ENCODE data around the gene S1PR3. TPM values are rescaled to one million over a fixed set of nuclear protein-coding genes. Genes with fewer than 3 reads are reported as not detected.

S1PR3 gene
- total RNA-seq, 1 donor = 31.1 TPM

DNA sequence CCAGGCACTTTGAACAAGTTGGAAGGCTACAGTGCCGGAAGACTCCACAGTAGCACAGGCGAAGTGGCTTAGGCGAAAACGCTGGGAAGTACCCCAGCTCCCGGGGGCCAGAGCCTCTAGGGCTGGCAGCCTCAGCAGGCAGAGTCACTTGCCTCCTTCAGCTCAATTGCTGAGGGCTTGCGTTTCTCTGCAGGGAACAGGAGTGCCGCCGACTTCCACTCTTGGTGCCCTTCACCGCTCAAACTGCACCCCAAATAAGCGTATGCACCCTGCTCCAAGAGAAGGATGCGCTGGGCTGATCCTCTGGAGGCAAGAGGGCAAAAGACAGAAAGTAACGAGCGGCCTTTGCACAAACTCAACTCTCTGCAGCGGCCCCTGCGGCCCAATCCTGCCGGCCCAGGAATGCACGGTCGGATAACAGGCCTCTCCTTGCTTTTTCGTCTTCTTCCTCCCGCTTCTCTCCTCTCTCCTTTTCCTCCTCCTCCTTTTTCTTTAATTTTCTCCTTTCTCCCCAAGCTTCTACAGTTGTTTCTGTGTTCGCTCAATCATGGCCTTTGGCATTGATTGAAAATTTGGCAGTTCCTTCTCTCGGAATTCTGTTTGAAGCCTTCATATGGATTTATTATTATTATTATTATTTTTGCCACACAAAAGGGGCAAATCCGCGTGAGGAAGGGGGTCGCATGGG, 1.1 kb upstream of the S1PR3 start:
- H3K4me3 ChIP-seq (ENCODE audit: low read depth, low read length) = no peak overlapping the region
- TF ChIP-seq, protein P1, sequence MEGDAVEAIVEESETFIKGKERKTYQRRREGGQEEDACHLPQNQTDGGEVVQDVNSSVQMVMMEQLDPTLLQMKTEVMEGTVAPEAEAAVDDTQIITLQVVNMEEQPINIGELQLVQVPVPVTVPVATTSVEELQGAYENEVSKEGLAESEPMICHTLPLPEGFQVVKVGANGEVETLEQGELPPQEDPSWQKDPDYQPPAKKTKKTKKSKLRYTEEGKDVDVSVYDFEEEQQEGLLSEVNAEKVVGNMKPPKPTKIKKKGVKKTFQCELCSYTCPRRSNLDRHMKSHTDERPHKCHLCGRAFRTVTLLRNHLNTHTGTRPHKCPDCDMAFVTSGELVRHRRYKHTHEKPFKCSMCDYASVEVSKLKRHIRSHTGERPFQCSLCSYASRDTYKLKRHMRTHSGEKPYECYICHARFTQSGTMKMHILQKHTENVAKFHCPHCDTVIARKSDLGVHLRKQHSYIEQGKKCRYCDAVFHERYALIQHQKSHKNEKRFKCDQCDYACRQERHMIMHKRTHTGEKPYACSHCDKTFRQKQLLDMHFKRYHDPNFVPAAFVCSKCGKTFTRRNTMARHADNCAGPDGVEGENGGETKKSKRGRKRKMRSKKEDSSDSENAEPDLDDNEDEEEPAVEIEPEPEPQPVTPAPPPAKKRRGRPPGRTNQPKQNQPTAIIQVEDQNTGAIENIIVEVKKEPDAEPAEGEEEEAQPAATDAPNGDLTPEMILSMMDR (IDR thresholded peaks at IDR 0.05; ENCODE audit: insufficient read depth, low read length) = no peak
- DNase-seq (ENCODE audit: low read depth) = no peak

DNA sequence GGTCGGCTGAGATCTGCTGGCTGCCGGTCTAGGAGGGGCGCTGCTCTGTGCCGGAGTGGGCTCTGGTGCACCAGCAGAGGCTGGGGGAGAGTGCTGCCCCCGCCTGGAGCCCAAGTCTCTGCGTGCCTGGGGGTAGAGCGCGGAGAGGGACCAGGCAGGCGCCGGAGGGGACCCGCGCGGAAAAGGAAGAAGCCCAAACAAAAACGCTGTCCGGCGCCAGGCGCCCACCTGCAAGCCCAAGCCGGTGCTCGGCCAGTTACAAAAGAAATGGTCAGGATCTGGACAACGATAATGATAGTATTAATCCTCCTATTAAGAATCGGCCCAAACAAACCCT, 571 bp upstream of the S1PR3 start:
- peak overlapping the region; percentile 91 for H3K4me3 ChIP-seq (ENCODE audit: low read depth, low read length)
- TF ChIP-seq, protein P1 (IDR thresholded peaks at IDR 0.05; ENCODE audit: insufficient read depth, low read length) = no peak
- DNase-seq (ENCODE audit: low read depth) = no peak

DNA sequence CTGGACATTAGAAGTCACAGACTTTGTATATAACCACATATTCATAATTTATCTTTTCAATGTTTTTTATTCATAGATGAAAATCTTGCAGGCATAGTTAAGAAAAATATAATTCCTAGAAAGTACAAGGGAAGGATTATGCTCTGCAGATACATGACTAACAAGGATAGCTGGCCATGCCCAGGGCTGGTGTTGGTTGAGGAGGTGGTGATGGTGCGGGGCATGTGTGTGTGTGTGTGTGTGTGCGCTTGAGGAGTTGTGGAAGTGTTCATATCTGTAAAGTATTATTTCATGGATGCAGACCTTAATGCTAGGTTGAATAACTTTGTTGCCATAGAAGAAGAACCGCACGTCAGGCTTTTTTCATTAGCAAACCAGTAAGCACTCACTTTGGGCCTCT, 1.3 kb downstream of the S1PR3 start:
- H3K4me3 ChIP-seq (ENCODE audit: low read depth, low read length) = peak overlapping the region; percentile 91
- TF ChIP-seq, protein P1 (IDR thresholded peaks at IDR 0.05; ENCODE audit: insufficient read depth, low read length) = no peak
- peak; percentile 39 for DNase-seq (ENCODE audit: low read depth)

DNA sequence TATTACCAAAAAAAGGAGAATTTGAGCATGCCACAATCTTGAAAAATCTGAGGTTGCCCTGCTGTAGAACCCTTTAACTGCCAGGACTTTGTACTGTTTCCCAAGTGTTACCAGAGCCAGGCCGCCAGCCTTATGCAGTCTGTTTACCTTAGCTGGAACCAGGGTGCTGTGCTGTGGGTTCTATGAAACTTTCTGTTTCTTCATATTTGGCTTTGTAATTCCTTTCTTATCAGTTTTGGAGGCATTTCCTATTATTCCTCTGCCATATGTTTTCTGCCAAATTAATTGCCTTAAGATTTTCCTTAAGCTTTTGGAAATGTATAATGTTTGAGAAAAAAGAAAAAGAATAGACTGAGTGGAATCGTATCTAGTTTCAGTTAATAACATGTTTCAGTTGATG, 2.1 kb downstream of the S1PR3 start:
- peak; percentile 74 for DNase-seq (ENCODE audit: low read depth)
- peak overlapping the region; percentile 91 for H3K4me3 ChIP-seq (ENCODE audit: low read depth, low read length)
- TF ChIP-seq, protein P1 (IDR thresholded peaks at IDR 0.05; ENCODE audit: insufficient read depth, low read length) = no peak

DNA sequence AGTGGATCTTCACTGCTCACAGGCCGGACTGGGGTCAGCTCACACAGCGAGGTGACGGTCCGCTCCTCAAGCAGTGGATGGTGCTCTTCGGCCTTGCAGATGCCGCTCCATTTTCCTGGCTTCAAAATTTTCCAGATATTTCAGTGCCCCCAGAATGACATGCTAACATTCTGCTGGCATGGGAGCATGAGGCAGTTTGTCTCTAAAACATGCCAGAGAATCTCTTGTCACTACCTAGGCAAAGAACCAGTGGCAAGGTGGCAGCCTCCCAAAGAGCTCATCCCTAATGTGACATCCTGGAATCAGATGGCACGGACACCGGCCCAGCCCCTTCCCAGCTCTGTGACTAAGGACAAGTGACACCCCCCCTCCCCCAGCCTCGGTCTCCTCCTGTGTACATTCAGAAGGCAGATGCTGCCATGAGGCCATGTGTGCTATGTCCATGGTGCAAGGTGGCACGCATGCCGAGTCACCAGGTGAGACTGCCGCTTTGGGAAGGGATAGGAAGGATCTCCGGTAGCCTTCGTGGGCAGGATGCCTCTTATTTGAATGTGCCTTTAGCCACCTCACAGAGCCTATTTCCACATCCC, 2.7 kb downstream of the S1PR3 start:
- TF ChIP-seq, protein P1 (IDR thresholded peaks at IDR 0.05; ENCODE audit: insufficient read depth, low read length) = no peak
- no peak for DNase-seq (ENCODE audit: low read depth)
- H3K4me3 ChIP-seq (ENCODE audit: low read depth, low read length) = peak overlapping the region; percentile 91

DNA sequence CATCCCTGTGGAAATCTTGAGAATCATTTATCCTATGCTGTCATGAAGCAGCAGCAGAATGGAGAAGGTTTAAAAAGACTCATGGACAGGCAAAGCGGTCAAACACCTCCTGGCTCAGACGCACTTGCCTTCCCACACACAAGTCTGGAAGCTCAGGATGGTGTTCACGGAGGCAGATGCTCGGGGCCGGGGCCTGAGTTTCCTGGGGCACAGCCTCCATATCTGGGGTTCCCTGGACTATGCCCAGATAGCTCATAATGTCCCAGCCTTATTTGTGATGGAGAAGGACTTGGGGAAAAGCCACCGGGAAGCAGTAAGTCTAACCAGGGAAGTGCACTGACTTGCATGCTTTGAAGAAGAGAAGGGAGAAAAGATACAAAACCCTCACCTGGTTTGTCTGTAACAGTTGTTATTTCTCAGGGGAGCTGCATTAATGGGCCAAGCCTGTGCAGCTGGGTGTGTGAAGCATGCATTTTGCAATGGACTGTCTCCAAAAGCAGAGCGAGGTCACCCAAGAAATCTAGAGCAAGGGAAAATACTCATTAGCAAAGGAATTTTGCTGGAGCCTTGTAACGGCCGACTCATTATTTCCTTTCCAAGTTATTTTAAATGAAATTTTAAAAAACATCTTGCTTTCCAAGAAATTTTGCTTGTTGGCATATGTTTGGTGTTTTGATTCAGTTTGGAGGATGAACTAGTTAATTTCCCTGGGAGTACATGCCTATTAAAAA, 3.4 kb downstream of the S1PR3 start:
- peak; percentile 77 for DNase-seq (ENCODE audit: low read depth)
- peak overlapping the region; percentile 91 for H3K4me3 ChIP-seq (ENCODE audit: low read depth, low read length)
- TF ChIP-seq, protein P1 (IDR thresholded peaks at IDR 0.05; ENCODE audit: insufficient read depth, low read length) = no peak

All from fibroblast of the aortic adventitia (primary cell).